Adrenal gland (tissue), 12 donors: ENCODE data around the gene DNAJB5. TPM values are rescaled to one million over a fixed set of nuclear protein-coding genes. Genes with fewer than 3 reads are reported as not detected.
"Not testable (repeated sequence)": the region's sequence is repeated elsewhere in the genome, so short reads cannot be mapped to it uniquely, and the experiment has no call there.

ENCODE experiments used
- DNase-seq, 7 donors: peaks; one replicate each; pipeline ENCODE4 v3.0.0-alpha.2; 2019 to 2020
- H3K27ac ChIP-seq, 5 donors: fragments of 200-600 bp; sonication (generic) in 4 of 5; 1 replicate in 3 of 5; 2 replicates in 2 of 5; pipeline versions ENCODE4 v1.5.1 to v1.8.0; 2016 to 2020; ENCODE audit warnings: mild to moderate bottlenecking in 1 of 5
- H3K27me3 ChIP-seq: fragments of 200-600 bp; 2 replicates; pipeline ENCODE4 v1.8.0; 2021
- H3K36me3 ChIP-seq, 2 donors: fragments of 200-600 bp; replicated peaks in 1 of 2; 1 replicate in 1 of 2; 2 replicates in 1 of 2; pipeline versions ENCODE4 v1.5.1 to v1.8.0; 2018 to 2022
- H3K4me1 ChIP-seq, 2 donors: fragments of 200-600 bp; replicated peaks in 1 of 2; 1 replicate in 1 of 2; 2 replicates in 1 of 2; pipeline versions ENCODE4 v1.5.1 to v1.8.0; 2018 to 2021
- H3K4me3 ChIP-seq, 4 donors: fragments of 200-600 bp; sonication (generic) in 3 of 4; one replicate each; pipeline ENCODE4 v1.5.1; 2016 to 2018
- H3K9me3 ChIP-seq, 3 donors: fragments of 200-600 bp; sonication (generic) in 1 of 3; replicated peaks in 1 of 3; 1 replicate in 2 of 3; 2 replicates in 1 of 3; pipeline versions ENCODE4 v1.5.1 to v1.8.0; 2016 to 2021
- POLR2A ChIP-seq, 2 donors: fragments of 450-650 bp; IDR thresholded peaks; one replicate each; pipeline ENCODE4 v1.6.1; 2017; ENCODE audit warnings: antibody characterized with exemption in 2 of 2, mild to moderate bottlenecking in 2 of 2, moderate library complexity in 1 of 2
- WGBS, 4 donors: extraction: QIAGEN DNeasy Blood & Tissue Kit in 2 of 4; methylation state at CpG; one replicate each; pipeline versions ENCODE4 v1.1.5 to v1.1.7; 2013 to 2017; 5-methylcytosine and 5-hydroxymethylcytosine counted together
- intact Hi-C, 2 donors: fragments of 100-400 bp; cut with DNase I; formaldehyde crosslinking; loops; one replicate each; pipeline versions ENCODE4 v1.14.1 to v1.15.0; 2022 to 2023
- polyA plus RNA-seq, 3 donors: library from polyadenylated mRNA; stranded (reverse); fragments of 200-250 nt in 2 of 3; fragments of 350-450 nt in 1 of 3; fragmentation: Illumina TruSeq in 1 of 3; extraction: RNeasy Lipid Tissue Mini Kit (QIAGEN cat#74804) in 1 of 3; gene quantifications; one replicate each; pipeline ENCODE4 v1.2.3, GENCODE V29; 2013 to 2014
- total RNA-seq, 9 donors: library from RNA; depleted of rRNA in 4 of 9; stranded (reverse); fragments of >200 nt in 4 of 9; fragments of 120-200 nt in 1 of 9; fragmentation: NEBNext Ultra II Directional in 1 of 9; extraction: Animal tissue kit (Norgen Biotek cat#: 25700) in 1 of 9; gene quantifications; one replicate each; pipeline versions ENCODE4 v1.1.0 to v1.2.4, GENCODE V29; 2013 to 2023
- TF ChIP-seq, protein P1 (sequence below), 6 experiments: fragments of 450-650 bp in 4 of 6; fragments of 200-600 bp in 2 of 6; sonication (generic) in 1 of 6; IDR thresholded peaks; 1 replicate in 5 of 6; 2 replicates in 1 of 6; pipeline versions ENCODE4 v1.5.1 to v1.8.0; 2016 to 2021; ENCODE audit warnings: antibody characterized with exemption in 6 of 6, mild to moderate bottlenecking in 2 of 6, moderate library complexity in 1 of 6
- donor health status: healthy with polysubstance abuse.
- donor health status: Bipolar disorder and iron deficiency.
- donor health status: DM: yes; HTN: yes; CAD: no.
- donor health status: DM: no; HTN: no; CAD: no.
- donor health status: DM: no; HTN: no; CAD: no.
- donor health status: DM: yes; HTN: yes; CAD: no.

DNAJB5 gene
- total and polyA plus RNA-seq, 12 donors: 6.2 to 22.4 (median 14.1) TPM

DNA sequence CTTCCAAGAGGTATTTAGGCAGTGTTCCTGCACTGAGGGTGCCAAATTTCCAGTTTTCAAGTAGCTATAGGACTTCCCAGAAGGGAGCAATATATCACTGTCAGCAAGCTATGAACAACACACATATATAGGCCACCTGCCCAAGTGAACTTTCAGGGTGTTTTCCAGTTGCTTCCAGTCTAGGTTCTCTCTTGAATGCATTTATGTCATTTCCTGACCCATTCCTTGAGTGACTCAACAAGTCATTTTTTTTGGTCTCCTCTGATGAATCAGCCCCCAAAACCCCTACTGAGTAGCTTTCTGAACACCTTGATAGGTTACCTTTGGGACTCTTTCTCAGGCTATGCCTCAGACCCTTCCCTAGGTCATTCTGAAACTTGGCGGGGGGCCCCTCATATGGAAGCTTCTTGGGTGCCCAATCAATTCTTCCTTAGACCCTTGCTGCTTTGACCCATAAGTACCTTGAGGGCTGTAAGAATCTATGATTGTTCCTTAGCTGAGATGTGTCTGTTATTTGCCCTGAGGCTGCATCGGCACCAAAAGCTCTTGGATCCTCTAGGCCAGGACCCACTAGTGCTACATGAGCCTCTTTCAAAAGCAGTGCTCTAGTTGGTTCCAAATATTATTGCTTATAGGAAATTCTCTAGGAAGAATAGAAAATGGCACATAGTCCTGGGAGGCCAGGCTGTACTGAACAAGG is 12.4 kb downstream of the DNAJB5 start:
- H3K36me3 ChIP-seq: peaks cover 0 to 5% of the 10 kb centered on the region in 2 donors
- intact Hi-C loops: no loop called here
- H3K27ac ChIP-seq: no peak overlapping the region
- no peak overlapping the region for H3K4me3 ChIP-seq
- H3K4me1 ChIP-seq: no peaks in the 10 kb centered on the region
- WGBS, 4 donors: 95 to 98% (median 97%) methylated on average over 2 of the region's 2 CpGs
- no peaks in the 10 kb centered on the region for H3K27me3 ChIP-seq
- TF ChIP-seq, protein P1, sequence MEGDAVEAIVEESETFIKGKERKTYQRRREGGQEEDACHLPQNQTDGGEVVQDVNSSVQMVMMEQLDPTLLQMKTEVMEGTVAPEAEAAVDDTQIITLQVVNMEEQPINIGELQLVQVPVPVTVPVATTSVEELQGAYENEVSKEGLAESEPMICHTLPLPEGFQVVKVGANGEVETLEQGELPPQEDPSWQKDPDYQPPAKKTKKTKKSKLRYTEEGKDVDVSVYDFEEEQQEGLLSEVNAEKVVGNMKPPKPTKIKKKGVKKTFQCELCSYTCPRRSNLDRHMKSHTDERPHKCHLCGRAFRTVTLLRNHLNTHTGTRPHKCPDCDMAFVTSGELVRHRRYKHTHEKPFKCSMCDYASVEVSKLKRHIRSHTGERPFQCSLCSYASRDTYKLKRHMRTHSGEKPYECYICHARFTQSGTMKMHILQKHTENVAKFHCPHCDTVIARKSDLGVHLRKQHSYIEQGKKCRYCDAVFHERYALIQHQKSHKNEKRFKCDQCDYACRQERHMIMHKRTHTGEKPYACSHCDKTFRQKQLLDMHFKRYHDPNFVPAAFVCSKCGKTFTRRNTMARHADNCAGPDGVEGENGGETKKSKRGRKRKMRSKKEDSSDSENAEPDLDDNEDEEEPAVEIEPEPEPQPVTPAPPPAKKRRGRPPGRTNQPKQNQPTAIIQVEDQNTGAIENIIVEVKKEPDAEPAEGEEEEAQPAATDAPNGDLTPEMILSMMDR (IDR thresholded peaks at IDR 0.05): no peak
- no peak for TF ChIP-seq POLR2A (IDR thresholded peaks at IDR 0.05)
- peak in 2 of 7 donors; percentile 5 to 41 for DNase-seq
- H3K9me3 ChIP-seq: no peaks in the 10 kb centered on the region

DNA sequence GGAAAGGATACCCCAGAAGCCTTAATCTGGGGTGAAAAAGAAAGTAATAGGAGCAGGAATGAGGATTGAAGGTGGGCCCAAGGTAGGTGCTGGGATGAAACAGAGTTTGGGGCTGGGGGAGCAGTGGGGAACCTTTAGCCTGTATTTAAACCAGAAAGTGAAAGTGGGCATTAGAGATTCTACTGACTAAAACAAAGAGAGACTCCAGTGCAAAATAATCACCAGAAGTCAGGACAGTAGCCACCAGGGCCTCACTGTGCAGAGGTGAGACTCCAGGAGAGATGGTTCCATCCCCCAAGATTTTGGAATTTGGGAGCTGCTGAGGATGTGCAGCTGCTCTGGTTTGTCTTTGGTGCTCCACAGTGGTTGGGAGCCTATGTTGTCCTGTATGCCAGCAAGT is 13.1 kb downstream of the DNAJB5 start:
- H3K4me3 ChIP-seq: no peak overlapping the region
- intact Hi-C loops: no loop called here
- H3K9me3 ChIP-seq: no peaks in the 10 kb centered on the region
- H3K36me3 ChIP-seq: no peaks in the 10 kb centered on the region
- TF ChIP-seq, protein P1 (IDR thresholded peaks at IDR 0.05): no peak
- no peak for TF ChIP-seq POLR2A (IDR thresholded peaks at IDR 0.05)
- DNase-seq: peak in 2 of 7 donors; percentile 1 to 39
- H3K27me3 ChIP-seq: no peaks in the 10 kb centered on the region
- H3K27ac ChIP-seq: no peak overlapping the region
- H3K4me1 ChIP-seq: no peaks in the 10 kb centered on the region

DNA sequence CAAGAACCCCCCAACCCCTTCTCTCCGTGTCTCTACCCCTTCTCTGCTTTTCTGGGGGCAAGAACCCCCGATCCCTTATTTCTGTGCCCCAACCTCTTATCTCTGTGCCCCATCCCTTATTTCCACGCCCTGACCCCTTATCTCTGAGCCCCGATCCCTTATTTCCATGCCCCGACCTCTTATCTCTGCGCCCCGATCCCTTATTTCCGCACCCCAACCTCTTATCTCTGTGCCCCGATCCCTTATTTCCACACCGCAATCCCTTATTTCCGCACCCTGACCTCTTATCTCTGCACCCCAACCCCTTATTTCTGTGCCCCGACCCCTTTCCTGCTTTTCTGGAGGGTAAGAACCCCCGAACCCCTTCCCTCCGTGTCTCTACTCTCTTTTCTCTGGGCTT is 14.8 kb downstream of the DNAJB5 start:
- DNase-seq, intact Hi-C loops, H3K36me3 ChIP-seq, H3K4me3 ChIP-seq, H3K4me1 ChIP-seq, H3K27ac ChIP-seq, H3K27me3 ChIP-seq, H3K9me3 ChIP-seq: not testable (repeated sequence)
- WGBS, 4 donors: 87 to 96% (median 91%) methylated on average over 14 of the region's 14 CpGs

DNA sequence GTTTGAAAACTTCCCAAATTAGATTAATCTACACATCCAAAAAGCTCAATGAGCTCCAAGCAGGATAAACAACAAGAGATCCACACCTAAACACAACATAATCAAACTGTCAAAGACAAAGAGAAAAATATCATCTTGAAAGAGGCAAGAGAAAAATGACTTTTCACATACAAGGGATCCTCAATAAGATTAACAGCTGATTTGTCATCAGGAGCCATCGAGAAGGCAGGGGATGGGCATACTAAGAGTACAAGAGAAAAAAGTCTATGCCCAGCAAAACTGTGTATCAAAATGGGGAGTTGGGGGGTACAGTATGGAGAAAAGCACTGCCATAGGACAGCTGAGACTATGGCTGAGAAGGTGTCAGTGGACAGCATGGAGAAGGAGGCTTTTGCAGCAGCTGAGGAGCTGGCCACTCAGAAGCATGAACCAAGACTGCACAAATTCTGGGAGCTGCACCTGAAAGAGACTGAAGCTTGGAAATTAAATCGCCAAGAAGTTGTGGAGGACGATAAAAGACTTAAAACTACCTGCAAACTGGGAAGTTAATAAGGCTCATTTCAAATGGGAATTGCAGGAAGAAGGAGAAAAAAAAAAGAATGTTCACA is 20.9 kb downstream of the DNAJB5 start:
- Histone ChIP-seq H3K27me3 (no peaks in the 10 kb centered on the region), H3K27ac (no peak overlapping the region), H3K4me3 (no peak overlapping the region), H3K36me3 (peaks cover 0 to 14% of the 10 kb centered on the region in 2 donors), H3K4me1 (no peaks in the 10 kb centered on the region), H3K9me3 (peaks cover 0 to 5% (median 0%) of the 10 kb centered on the region in 3 donors)
- TF ChIP-seq, protein P1 (IDR thresholded peaks at IDR 0.05): no peak
- TF ChIP-seq POLR2A (IDR thresholded peaks at IDR 0.05): no peak
- intact Hi-C loops: no loop called here
- no peak for DNase-seq
- 85 to 96% (median 95%) methylated on average over 3 of the region's 3 CpGs for WGBS, 4 donors

DNA sequence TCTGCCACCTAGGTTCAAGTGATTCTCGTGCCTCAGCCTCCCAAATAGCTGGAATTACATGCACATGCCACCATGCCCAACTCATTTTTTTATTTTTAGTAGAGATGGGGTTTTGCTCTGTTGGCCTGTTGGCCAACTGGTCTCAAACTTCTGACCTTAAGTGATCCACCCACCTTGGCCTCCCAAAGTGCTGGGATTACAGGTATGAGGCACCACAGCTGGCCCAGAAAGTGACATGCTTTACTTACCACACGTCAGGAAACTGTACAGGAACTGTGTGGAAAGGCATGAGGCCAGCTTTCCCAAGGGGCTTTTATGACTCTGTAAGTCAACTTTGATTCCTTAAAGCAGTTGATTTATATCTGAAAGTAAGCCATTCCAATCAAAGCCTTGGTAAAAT is 25.0 kb downstream of the DNAJB5 start:
- no peak for TF ChIP-seq POLR2A (IDR thresholded peaks at IDR 0.05)
- TF ChIP-seq, protein P1 (IDR thresholded peaks at IDR 0.05): no peak
- no peak for DNase-seq
- H3K27ac ChIP-seq: no peak overlapping the region
- peaks cover 0 to 5% (median 0%) of the 10 kb centered on the region in 3 donors for H3K9me3 ChIP-seq
- peaks cover 0 to 14% of the 10 kb centered on the region in 2 donors for H3K36me3 ChIP-seq
- intact Hi-C loops: no loop called here
- no peak overlapping the region for H3K4me3 ChIP-seq
- no peaks in the 10 kb centered on the region for H3K27me3 ChIP-seq
- H3K4me1 ChIP-seq: no peaks in the 10 kb centered on the region
- WGBS, 4 donors: 86 to 96% (median 90%) methylated on average over 2 of the region's 2 CpGs

DNA sequence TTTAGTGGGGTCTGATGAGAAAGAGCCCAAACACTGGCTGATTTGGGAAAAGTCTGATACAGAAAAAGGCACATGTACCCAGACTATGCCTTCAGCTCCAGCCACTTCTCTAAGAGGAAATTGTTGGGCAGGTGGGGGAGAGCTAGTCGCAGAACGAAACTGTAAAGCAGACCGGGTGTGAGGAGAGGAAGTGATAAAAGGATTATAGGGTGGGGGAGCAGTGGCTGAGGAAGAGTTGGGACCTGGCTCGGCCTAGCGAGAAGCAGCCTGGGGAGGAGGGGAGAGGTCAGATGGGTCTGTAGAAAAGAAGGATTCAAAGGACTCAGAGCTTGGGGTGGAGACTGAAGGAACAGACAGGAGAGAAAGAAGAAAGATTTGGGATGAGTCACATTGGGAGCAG is 33.9 kb downstream of the DNAJB5 start:
- H3K36me3 ChIP-seq, H3K9me3 ChIP-seq, H3K4me3 ChIP-seq, DNase-seq, H3K27me3 ChIP-seq, intact Hi-C loops, H3K27ac ChIP-seq: not testable (repeated sequence)
- 59 to 77% (median 72%) methylated on average over 5 of the region's 5 CpGs for WGBS, 4 donors
- peaks cover 12 to 18% of the 10 kb centered on the region in 2 donors for H3K4me1 ChIP-seq
